ENCODE measurements around the gene COL8A2.

COL8A2 gene

GRCh38 chr1:36091698-36092097, 33.3 kb downstream of the COL8A2 start:
- no peak for DNase-seq (ENCODE audit: low read depth in 2 of 2)

- DNase-seq (ENCODE audit: low read depth in 2 of 2): no peak
Observed at GRCh38 chr1:36091141-36091540, 33.9 kb downstream of the COL8A2 start.

- no peak for DNase-seq (ENCODE audit: low read depth in 2 of 2)
Observed at GRCh38 chr1:36089393-36090121, 35.5 kb downstream of the COL8A2 start.

- DNase-seq (ENCODE audit: low read depth in 2 of 2): peak; percentile 87 to 89
Observed at GRCh38 chr1:36088577-36089392, 36.2 kb downstream of the COL8A2 start, which contains the start of gene ADPRS. TSS of gene ADPRS (plus strand) at chr1:36088892. CDS start at chr1:36088905, 13 bp downstream.

- no peak for DNase-seq (ENCODE audit: low read depth in 2 of 2)
Observed at GRCh38 chr1:36088265-36088576, 36.8 kb downstream of the COL8A2 start.

- DNase-seq (ENCODE audit: low read depth in 2 of 2): no peak
Observed at GRCh38 chr1:36087233-36088123, 37.5 kb downstream of the COL8A2 start.

- DNase-seq (ENCODE audit: low read depth in 2 of 2): no peak
Observed at GRCh38 chr1:36086529-36087232, 38.3 kb downstream of the COL8A2 start.

GRCh38 chr1:36085686-36086526, 39.1 kb downstream of the COL8A2 start:
- DNase-seq (ENCODE audit: low read depth in 2 of 2): no peak

GRCh38 chr1:36085126-36085525, 39.9 kb downstream of the COL8A2 start:
- no peak for DNase-seq (ENCODE audit: low read depth in 2 of 2)

- DNase-seq (ENCODE audit: low read depth in 2 of 2): no peak
Observed at GRCh38 chr1:36084497-36085115, 40.4 kb downstream of the COL8A2 start.

- no peak for DNase-seq (ENCODE audit: low read depth in 2 of 2)
Observed at GRCh38 chr1:36083635-36084496, 41.2 kb downstream of the COL8A2 start, which contains the start of gene TEKT2. TSS of gene TEKT2 (plus strand) at chr1:36084094. CDS start at chr1:36084922, 828 bp downstream.

GRCh38 chr1:36083219-36083618, 41.8 kb downstream of the COL8A2 start:
- no peak for DNase-seq (ENCODE audit: low read depth in 2 of 2)

- DNase-seq (ENCODE audit: low read depth in 2 of 2): no peak
Observed at GRCh38 chr1:36081926-36082485, 43.0 kb downstream of the COL8A2 start.

- DNase-seq (ENCODE audit: low read depth in 2 of 2): no peak
Observed at GRCh38 chr1:36080801-36081200, 44.2 kb downstream of the COL8A2 start.

- no peak for DNase-seq (ENCODE audit: low read depth in 2 of 2)
Observed at GRCh38 chr1:36080236-36080635, 44.8 kb downstream of the COL8A2 start.

- DNase-seq (ENCODE audit: low read depth in 2 of 2): no peak
Observed at GRCh38 chr1:36076979-36077573, 47.9 kb downstream of the COL8A2 start.

GRCh38 chr1:36070349-36070748, 54.7 kb downstream of the COL8A2 start:
- no peak for DNase-seq (ENCODE audit: low read depth in 2 of 2)

- no peak for DNase-seq (ENCODE audit: low read depth in 2 of 2)
Observed at GRCh38 chr1:36068866-36069265, 56.2 kb downstream of the COL8A2 start.

All from stimulated activated CD4-positive, alpha-beta T cell treated with anti-CD3 and anti-CD28 coated beads, Interleukin-4, amount 100 ng/mL, for 48 hours (primary cell).